CD4-positive, alpha-beta T cell treated with Interferon alpha-2 for 1 hour (primary cell): Measurements from ENCODE around the gene APOBEC3B.
"Not testable (repeated sequence)": the region's sequence is repeated elsewhere in the genome, so short reads cannot be mapped to it uniquely, and the experiment has no call there.

Experiments used
- DNase-seq, 2 donors: peaks; one replicate each; pipeline ENCODE4 v3.0.0-alpha.2; 2020 to 2022

The APOBEC3B gene

DNA sequence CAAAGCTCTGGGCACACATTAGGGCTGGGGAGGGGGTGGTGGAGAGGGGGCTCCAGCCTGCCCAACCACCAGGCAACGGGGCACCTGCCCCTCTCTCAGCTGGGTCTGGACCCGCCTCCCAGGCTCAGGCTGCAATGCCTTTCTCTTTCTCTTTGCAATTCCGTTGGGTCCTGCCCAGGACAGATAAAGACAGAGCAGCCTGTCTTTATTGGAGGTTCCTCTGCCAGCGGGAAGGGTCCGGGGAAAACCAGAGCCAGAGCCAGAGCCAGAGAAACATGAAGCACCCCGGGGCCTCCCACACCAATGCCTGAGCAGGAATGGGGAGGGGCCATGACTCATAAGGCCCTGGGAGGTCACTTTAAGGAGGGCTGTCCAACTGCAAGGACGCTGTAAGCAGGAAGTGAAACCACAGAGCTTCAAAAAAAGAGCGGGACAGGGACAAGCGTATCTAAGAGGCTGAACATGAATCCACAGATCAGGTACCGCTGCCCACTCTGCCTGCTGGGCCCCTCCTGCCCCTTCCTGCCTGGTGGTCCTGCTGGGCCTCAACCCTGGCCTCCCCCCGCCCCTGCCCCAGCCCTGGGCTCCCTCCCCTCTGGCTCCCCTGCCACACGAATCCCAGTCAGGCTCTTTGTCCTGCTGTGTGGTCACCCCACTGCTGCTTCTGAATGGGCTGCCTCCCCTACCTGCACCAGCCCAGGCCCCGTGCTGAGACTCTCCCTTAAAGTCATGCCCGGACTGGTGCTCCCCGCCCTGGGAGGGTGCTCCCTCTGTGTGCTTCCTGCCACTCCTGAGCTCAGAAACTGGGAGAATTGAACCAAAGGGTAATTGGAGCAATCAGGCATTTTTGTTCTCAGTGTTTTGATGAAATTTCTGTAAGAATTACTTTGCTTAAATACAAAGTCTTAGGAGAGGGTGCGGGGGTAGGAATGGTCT, at the start of gene APOBEC3B:
TSS of gene APOBEC3B (plus strand) at position 356 of the 936 bp plus-strand sequence. CDS start at position 463, 107 bp downstream.
- DNase-seq, result peak; percentile 81 to 85

- no peak for DNase-seq
Observed at GRCh38 chr22:38935023-38935422, 47.1 kb upstream of the APOBEC3B start.

GRCh38 chr22:38935616-38936015, 46.5 kb upstream of the APOBEC3B start:
- DNase-seq, result no peak

GRCh38 chr22:38936562-38936961, 45.6 kb upstream of the APOBEC3B start:
- no peak for DNase-seq

- DNase-seq, result no peak
Observed at GRCh38 chr22:38937036-38937435, 45.1 kb upstream of the APOBEC3B start.

DNA sequence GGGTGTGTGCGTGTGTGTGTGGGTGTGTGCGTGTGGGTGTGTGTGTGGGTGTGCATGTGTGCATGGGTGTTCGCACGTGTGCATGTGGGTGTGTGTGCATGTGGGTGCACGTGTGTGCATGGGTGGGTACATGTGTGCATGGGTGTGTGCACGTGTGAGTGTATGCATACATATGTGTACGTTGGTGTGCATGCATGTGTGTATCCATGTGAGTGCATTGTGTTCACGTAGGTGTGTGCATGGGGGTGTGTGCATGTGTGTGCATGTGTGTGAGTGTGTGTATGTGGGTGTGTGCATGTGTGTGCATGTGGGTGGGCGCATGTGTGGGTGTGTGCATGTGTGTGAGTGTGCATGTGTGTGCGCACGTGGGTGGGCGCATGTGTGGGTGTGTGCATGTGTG, 44.6 kb upstream of the APOBEC3B start:
- no peak for DNase-seq

DNA sequence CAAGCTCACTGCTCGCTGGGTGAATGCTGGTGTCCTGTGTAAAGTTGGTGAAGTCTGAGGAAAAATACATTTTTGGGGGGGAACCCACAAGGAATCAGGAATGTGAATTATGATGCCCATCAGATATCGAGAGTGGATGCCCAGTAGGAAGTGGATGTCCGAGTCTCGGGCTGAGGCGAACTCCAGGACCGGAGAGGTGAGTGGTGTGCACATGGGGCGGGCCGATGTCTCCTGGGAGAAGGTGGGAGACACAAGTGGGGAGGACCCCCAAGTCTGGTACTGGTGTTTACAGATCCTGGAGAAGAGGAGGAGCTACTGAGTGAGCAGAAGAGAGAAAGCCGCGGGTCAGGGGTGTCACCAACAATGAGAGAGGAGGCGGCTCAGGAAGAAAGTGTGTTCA, 43.9 kb upstream of the APOBEC3B start:
- DNase-seq, result no peak

DNA sequence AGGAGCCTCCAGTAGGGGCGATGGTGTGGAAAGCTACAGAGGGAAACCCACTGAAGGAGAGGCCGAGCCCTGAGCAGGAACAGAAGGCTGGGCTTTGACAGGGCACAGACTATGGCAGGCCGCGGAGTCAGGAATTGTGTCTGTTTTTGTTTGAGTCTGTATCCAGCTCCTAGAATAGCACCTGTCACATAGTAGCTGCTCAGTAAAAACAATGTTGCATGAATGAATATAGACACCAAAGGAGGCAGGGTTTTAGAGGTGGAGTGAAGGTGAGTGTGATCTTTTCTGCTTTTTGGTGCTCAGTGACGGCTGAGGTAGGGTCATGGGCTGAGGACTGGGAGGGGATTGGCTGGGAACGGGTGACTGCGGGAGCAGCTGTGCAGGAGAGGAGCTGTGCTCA, 43.2 kb upstream of the APOBEC3B start:
- no peak for DNase-seq

DNA sequence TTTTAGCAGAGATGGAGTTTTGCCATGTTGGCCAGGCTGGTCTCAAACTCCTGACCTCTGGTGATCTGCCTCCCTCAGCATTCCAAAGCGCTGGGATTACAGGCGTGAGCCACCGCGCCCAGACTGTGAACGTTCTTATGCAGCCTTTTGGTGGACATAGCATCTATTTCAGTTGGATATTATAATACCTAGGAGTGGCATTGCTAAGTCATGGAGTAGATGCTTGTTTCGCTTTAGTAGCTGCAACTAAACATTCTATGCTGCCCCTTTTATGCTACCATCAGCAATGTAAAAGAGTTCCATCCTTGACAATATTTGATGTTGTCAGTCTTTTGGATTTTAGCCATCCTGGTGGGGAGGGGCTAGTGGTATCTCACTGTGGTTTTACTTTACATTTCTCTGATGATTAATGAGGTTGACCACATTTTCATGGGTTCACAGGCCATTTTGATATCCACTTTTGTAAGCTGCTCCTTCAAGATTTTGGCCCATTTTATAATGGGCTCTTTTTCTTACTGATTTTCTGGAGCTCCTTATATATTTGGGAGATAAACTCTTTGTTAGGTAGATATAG, 41.2 kb upstream of the APOBEC3B start:
- no peak for DNase-seq

- peak; percentile 41 to 81 for DNase-seq
Observed at GRCh38 chr22:38941488-38941987, 40.6 kb upstream of the APOBEC3B start.

DNA sequence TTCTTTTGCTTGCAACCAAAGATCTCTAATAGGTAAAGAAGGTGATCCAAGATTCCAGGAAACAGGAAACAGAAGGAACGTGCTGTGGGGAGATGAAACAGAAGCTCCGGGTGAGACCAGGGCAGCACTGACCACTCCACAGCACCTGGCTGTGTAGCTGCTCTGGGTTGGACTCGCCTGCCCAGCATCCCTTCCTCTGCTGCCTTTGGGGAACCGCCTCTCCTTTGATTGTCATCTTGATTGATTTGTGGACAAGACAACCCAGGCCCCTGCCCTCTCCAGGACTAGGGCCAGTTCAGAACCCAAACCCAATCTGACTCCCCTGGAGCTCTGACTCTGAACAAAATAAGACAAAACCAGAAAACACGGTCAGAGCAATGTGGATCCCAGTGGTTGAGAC, 39.4 kb upstream of the APOBEC3B start:
- no peak for DNase-seq

DNA sequence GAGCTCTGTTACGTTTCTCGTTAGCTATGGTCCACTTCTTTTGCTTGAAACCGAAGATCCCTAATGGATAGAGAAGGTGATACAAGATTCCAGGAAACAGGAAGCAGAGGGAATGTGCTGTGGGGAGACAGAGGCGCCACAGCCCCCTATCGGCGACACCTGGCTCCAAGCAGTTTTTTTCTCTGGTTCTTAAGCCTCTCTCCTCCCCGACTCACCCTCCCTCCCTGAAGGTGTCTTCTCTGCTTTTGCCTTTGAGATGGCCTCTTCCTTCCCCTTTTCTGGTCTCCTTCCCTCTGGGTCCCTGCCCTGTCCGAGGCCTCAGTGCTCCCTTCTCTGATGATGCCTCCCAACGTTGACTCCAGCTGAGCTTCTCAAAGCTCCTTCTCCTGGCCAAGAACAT, 38.9 kb upstream of the APOBEC3B start:
- peak in 1 of 2 donors; percentile 41 for DNase-seq

- DNase-seq, result no peak
Observed at GRCh38 chr22:38943882-38944281, 38.3 kb upstream of the APOBEC3B start.

GRCh38 chr22:38944653-38945052, 37.5 kb upstream of the APOBEC3B start:
- no peak for DNase-seq

DNA sequence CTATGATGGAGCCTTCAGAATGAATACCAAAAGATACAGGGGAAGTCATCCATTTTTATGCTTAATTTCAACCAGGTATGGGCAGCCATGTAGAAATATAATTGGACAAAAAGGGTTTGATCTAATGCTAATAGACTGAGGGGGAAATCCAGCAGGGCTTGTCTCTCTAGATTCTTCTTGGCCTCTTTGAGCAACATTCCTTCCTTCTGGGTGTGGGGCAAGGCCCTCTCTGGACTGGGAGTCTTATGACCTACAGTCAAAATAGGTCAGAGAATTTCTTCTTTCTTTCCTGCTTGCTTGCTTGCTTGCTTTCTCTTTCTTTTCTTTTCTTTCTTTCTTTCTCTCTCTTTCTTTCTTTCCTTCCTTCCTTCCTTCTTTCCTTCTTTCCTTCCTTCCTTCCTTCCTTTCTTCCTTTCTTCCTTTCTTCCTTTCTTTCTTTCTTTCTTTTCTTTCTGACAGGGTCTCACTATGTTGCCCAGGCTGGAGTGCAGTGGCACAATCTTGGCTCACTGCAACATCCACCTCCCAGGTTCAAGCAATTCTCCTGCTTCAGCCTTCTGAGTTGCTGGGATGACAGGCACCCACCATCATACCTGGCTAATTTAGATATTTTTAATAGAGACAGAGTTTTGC, 36.3 kb upstream of the APOBEC3B start:
- not testable (repeated sequence) for DNase-seq

DNA sequence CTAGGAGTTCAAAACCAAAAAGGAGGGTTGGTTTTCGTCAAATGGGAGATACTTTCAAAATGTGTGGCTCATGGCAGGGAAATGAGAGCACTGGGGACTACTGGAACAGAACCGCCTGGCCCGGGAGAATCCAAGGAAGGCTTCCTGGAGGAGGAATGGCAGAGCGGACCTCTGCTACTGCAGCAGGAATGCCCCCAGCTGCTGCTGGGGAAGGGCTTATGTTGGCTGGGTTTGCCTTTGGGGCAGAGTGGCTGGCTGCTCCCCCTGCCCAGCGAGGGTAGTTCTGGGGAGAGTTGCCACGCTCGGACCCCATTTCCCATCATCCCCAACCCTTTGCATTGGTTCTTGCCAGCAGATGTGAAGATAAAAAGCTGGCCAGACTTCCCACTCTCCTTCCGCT, 35.4 kb upstream of the APOBEC3B start:
- no peak for DNase-seq

DNA sequence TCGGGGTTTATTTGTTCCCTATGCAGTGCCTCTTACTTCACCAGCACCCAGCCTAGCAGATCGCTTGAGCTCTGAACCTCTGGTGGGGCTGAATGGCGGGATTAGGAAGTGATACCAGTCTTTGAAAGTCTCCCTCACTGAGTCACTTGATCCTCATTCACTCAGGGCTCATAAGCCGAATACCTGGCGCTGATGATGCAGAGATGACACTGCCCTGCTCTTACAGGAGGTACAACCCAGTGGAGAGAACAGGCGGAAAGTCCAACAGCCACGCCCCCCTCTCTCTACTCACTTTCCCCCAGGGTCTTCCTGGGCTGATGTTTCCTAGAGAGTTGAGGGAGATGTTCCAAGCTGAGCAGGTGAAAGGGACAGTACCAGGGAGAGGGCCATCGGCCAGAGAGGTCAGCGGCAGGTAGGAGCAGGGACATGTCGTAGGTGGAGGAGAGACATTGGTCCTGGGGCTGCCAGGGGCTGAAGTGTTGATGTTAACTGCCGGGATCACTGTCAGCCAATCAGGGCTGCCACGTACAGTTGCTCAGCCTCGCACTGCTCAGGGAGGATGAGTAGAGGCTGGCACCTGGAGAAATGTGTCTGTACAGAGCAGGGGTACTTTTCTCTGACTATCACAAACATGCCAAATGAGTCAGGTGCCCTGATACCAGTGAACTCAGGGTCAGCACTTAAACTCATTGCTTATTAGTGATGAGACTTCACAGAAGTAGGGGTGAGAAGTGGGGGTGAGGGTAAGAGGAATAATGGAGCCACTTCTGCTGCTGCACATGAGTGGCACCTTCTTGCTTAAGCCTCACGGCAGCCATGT, 34.6 kb upstream of the APOBEC3B start:
- DNase-seq, result peak in 1 of 2 donors; percentile 68

- DNase-seq, result no peak
Observed at GRCh38 chr22:38948181-38948940, 33.8 kb upstream of the APOBEC3B start.

DNA sequence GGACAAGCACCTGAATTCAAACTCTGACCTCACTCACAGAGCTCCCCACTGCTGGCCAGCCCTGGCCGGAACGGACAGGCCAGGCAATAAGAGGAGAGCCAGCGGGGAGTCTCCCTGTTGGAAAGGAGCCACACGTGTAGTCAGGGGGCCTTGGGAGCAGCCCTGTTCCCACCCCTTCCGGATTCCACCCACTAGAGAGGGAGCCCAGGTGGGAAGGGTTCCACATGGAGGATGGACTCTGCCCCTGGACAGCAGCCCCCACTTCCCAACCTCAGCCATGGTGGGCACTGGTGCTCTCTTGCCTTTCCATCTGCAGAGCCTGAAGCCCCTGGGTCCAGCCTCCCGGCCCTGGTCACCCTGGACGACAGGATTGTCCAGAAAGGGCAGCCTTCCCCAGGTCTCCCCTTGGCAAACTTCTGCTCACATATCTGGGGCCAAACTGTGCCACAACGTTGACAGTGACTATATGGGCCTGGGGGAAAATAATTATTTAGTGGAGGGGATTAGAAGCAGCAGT, 32.2 kb upstream of the APOBEC3B start:
- no peak for DNase-seq

GRCh38 chr22:38950527-38951295, 31.4 kb upstream of the APOBEC3B start:
- no peak for DNase-seq

DNA sequence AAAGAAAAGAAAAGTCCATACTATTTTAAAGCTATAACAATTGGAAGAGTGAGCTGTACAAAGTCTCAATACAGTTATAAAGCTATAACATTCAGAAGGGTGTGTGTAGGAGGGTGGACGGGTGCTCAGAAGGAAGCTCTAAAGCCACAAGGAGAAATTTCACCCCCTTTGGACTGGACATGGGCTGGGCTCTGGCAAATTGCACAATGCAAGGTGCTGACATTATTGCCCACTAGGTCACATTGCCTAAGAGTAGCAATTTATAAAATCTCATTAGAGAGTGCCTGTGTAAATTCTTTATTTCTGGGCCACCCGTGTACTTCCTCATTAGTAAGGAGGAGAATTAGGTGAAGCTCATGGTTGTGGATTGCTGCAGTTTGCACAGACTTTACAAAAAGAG, 30.4 kb upstream of the APOBEC3B start:
- peak in 1 of 2 donors; percentile 32 for DNase-seq
